ENCODE results near the gene ATP5MK.

GRCh38 chr10:103396789-103397087, 463 bp upstream of the ATP5MK start:
- TF ChIP-seq, protein P1, sequence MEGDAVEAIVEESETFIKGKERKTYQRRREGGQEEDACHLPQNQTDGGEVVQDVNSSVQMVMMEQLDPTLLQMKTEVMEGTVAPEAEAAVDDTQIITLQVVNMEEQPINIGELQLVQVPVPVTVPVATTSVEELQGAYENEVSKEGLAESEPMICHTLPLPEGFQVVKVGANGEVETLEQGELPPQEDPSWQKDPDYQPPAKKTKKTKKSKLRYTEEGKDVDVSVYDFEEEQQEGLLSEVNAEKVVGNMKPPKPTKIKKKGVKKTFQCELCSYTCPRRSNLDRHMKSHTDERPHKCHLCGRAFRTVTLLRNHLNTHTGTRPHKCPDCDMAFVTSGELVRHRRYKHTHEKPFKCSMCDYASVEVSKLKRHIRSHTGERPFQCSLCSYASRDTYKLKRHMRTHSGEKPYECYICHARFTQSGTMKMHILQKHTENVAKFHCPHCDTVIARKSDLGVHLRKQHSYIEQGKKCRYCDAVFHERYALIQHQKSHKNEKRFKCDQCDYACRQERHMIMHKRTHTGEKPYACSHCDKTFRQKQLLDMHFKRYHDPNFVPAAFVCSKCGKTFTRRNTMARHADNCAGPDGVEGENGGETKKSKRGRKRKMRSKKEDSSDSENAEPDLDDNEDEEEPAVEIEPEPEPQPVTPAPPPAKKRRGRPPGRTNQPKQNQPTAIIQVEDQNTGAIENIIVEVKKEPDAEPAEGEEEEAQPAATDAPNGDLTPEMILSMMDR (IDR thresholded peaks at IDR 0.05; ENCODE audit: insufficient read depth, low read length, poor library complexity, severe bottlenecking) = no peak
- TF ChIP-seq EZH2phosphoT487 (conservative IDR thresholded peaks at IDR 0.05; ENCODE audit: low read length) = no peak

Measured in SU-DHL-6 (cell line).